HepG2 (cell line): ENCODE results near the gene MTHFR. TPM values are rescaled to one million over a fixed set of nuclear protein-coding genes. Genes with fewer than 3 reads are reported as not detected.

Experiments used
- CBX2 ChIP-seq, 2 experiments: fragments of 200-600 bp in 1 of 2; sonication (generic); formaldehyde crosslinking in 1 of 2; IDR thresholded peaks; 2 replicates each; pipeline versions ENCODE4 v1.7.0 to v1.8.1; 2018 to 2022; ENCODE audit warnings: low read depth in 2 of 2, low read length in 1 of 2, mild to moderate bottlenecking in 1 of 2, missing genetic modification reagents in 1 of 2
- MXD4 ChIP-seq: IDR thresholded peaks from 2 replicates; pipeline ENCODE4 v1.6.1; 2016; ENCODE audit warnings: mild to moderate bottlenecking, missing biosample characterization, missing genetic modification reagents
- NFKB2 ChIP-seq: sonication (generic); formaldehyde crosslinking; IDR thresholded peaks from 2 replicates; pipeline ENCODE4 v1.4.0; 2020; ENCODE audit warnings: missing genetic modification reagents, borderline replicate concordance
- SMAD3 ChIP-seq: sonication (generic); formaldehyde crosslinking; IDR thresholded peaks from 2 replicates; pipeline ENCODE4 v1.4.0; 2020; ENCODE audit warnings: missing genetic modification reagents
- SMC3 ChIP-seq: IDR thresholded peaks from 2 replicates; pipeline ENCODE4 v1.6.1; 2011; ENCODE audit warnings: low read length, improper control_type of control experiment
- ZSCAN21 ChIP-seq: sonication (generic); formaldehyde crosslinking; IDR thresholded peaks from 2 replicates; pipeline ENCODE4 v1.8.0; 2022; ENCODE audit warnings: mild to moderate bottlenecking, missing genetic modification reagents, moderate library complexity, borderline replicate concordance
- polyA plus RNA-seq, 8 experiments: library from polyadenylated mRNA; depleted of rRNA in 3 of 8; stranded (reverse) in 7 of 8; unstranded in 1 of 8; fragments of >200 nt; fragmentation: Illumina TruSeq in 4 of 8; extraction: Trizol in 4 of 8; gene quantifications; 2 replicates each; pipeline versions ENCODE4 v1.2.1 to v1.2.3, GENCODE V29; 2011 to 2016; ENCODE audit warnings: low read depth in 4 of 8, missing spikeins in 1 of 8, mixed read lengths in 1 of 8; ENCODE audit not compliant: insufficient read depth in 1 of 8
- total RNA-seq, 5 experiments: library from RNA; depleted of rRNA; stranded (reverse); fragments of >200 nt; fragmentation: Illumina TruSeq; extraction: Trizol; gene quantifications; 2 replicates each; pipeline ENCODE4 v1.2.3, GENCODE V29; 2016; ENCODE audit warnings: low read depth in 1 of 5
- TF ChIP-seq, protein P1 (sequence below): sonication (generic); formaldehyde crosslinking; IDR thresholded peaks from 2 replicates; pipeline ENCODE4 v1.5.1; 2020; ENCODE audit warnings: mild to moderate bottlenecking, missing genetic modification reagents, borderline replicate concordance
- TF ChIP-seq, protein P2 (sequence below): sonication (generic); formaldehyde crosslinking; IDR thresholded peaks from 2 replicates; pipeline ENCODE4 v1.5.0; 2020; ENCODE audit warnings: missing genetic modification reagents, mild to moderate bottlenecking, borderline replicate concordance
- TF ChIP-seq, protein P3 (sequence below), 2 experiments: sonication (generic) in 1 of 2; formaldehyde crosslinking in 1 of 2; IDR thresholded peaks; 2 replicates each; pipeline versions ENCODE4 v1.5.1 to v1.6.1; 2011 to 2020; ENCODE audit warnings: borderline replicate concordance in 1 of 2, low read depth in 1 of 2, low read length in 1 of 2, mild to moderate bottlenecking in 1 of 2, missing genetic modification reagents in 1 of 2, moderate library complexity in 1 of 2

The MTHFR gene
- total and polyA plus RNA-seq, 2 of the 13 experiments (the other 11 are each of a cell fraction or from before 2014, with no cell fraction given) = 3.8 to 8.2 TPM

DNA sequence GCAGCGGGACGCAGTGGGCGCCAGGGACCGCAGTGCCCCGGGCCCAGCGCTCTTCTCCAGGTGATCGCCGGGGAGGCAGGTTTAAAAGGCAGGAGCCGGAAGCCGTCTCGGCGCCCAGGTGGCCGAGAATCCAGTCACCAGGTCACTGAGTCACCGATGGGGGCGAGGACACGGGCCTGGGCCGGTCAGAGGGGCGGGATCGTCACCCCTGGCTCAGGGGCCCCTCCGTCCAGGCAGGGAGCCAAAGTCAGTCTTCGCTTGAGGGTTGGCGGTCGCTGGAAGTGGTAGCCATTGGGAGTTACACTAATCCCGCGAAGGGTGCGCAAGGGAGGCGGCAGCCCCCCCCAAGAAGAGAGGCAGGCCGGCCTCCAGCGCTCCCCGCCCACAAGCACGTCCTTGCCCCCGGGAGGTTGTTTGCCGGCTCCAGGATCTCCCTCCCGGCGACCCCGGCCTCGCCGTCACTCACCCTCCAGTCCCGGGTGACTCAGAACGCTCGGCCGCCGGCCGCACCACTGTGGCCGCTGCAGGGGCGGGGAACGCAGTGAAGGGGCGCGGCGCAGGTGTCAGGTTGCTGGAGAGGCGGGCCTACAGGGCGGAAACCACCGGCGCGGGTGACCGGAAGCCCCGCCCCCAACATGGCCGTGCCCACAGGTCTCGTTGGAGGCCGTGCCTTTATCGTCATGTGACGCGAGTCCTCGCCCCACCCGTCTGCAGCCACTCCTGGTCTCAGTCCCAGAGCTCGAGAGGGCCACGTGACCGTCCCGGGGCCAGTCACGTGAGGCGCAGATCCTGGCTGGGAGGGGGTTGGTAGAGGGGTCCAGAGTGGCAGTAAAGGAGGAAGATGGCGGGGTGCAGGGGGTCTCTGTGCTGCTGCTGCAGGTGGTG, at the start of gene MTHFR, which contains the start of gene CLCN6 (continued):
- TF ChIP-seq, protein P1, sequence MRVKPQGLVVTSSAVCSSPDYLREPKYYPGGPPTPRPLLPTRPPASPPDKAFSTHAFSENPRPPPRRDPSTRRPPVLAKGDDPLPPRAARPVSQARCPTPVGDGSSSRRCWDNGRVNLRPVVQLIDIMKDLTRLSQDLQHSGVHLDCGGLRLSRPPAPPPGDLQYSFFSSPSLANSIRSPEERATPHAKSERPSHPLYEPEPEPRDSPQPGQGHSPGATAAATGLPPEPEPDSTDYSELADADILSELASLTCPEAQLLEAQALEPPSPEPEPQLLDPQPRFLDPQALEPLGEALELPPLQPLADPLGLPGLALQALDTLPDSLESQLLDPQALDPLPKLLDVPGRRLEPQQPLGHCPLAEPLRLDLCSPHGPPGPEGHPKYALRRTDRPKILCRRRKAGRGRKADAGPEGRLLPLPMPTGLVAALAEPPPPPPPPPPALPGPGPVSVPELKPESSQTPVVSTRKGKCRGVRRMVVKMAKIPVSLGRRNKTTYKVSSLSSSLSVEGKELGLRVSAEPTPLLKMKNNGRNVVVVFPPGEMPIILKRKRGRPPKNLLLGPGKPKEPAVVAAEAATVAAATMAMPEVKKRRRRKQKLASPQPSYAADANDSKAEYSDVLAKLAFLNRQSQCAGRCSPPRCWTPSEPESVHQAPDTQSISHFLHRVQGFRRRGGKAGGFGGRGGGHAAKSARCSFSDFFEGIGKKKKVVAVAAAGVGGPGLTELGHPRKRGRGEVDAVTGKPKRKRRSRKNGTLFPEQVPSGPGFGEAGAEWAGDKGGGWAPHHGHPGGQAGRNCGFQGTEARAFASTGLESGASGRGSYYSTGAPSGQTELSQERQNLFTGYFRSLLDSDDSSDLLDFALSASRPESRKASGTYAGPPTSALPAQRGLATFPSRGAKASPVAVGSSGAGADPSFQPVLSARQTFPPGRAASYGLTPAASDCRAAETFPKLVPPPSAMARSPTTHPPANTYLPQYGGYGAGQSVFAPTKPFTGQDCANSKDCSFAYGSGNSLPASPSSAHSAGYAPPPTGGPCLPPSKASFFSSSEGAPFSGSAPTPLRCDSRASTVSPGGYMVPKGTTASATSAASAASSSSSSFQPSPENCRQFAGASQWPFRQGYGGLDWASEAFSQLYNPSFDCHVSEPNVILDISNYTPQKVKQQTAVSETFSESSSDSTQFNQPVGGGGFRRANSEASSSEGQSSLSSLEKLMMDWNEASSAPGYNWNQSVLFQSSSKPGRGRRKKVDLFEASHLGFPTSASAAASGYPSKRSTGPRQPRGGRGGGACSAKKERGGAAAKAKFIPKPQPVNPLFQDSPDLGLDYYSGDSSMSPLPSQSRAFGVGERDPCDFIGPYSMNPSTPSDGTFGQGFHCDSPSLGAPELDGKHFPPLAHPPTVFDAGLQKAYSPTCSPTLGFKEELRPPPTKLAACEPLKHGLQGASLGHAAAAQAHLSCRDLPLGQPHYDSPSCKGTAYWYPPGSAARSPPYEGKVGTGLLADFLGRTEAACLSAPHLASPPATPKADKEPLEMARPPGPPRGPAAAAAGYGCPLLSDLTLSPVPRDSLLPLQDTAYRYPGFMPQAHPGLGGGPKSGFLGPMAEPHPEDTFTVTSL (CRISPR knock-in tag) = peak; percentile 70; the same call in 1 of the 2 replicates
- TF ChIP-seq CBX2 (IDR thresholded peaks at IDR 0.05; ENCODE audit: low read depth, low read length) (no peak), CBX2 (CRISPR knock-in tag; IDR thresholded peaks at IDR 0.05; ENCODE audit: low read depth) (peak; percentile 51; the same call in 1 of the 2 replicates), ZSCAN21 (CRISPR knock-in tag) (peak; percentile 70; the same call in 1 of the 2 replicates), MXD4 (CRISPR knock-in tag) (peak; percentile 73), NFKB2 (CRISPR knock-in tag) (peak; percentile 32; the same call in 1 of the 2 replicates), SMC3 (no peak), SMAD3 (CRISPR knock-in tag) (peak; percentile 68; the same call in 1 of the 2 replicates)
- TF ChIP-seq, protein P2, sequence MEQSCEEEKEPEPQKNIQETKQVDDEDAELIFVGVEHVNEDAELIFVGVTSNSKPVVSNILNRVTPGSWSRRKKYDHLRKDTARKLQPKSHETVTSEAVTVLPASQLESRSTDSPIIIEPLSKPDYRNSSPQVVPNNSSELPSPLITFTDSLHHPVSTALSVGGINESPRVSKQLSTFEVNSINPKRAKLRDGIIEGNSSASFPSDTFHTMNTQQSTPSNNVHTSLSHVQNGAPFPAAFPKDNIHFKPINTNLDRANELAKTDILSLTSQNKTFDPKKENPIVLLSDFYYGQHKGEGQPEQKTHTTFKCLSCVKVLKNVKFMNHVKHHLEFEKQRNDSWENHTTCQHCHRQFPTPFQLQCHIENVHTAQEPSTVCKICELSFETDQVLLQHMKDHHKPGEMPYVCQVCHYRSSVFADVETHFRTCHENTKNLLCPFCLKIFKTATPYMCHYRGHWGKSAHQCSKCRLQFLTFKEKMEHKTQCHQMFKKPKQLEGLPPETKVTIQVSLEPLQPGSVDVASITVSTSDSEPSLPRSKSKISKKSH (CRISPR knock-in tag) = peak; percentile 62; the same call in 1 of the 2 replicates
- TF ChIP-seq, protein P3, sequence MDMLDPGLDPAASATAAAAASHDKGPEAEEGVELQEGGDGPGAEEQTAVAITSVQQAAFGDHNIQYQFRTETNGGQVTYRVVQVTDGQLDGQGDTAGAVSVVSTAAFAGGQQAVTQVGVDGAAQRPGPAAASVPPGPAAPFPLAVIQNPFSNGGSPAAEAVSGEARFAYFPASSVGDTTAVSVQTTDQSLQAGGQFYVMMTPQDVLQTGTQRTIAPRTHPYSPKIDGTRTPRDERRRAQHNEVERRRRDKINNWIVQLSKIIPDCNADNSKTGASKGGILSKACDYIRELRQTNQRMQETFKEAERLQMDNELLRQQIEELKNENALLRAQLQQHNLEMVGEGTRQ (IDR thresholded peaks at IDR 0.05; ENCODE audit: low read depth, low read length) = peak; percentile 100
- TF ChIP-seq, protein P3 (CRISPR knock-in tag; IDR thresholded peaks at IDR 0.05; ENCODE audit: borderline replicate concordance) = peak; percentile 100
